ENCODE results near the gene SH2D3A. TPM values are rescaled to one million over a fixed set of nuclear protein-coding genes. Genes with fewer than 3 reads are reported as not detected.
"Not testable (repeated sequence)": the region's sequence is repeated elsewhere in the genome, so short reads cannot be mapped to it uniquely, and the experiment has no call there.

Gene SH2D3A
- total and polyA plus RNA-seq, 8 donors = 10.1 to 33.0 (median 14.2) TPM

DNA sequence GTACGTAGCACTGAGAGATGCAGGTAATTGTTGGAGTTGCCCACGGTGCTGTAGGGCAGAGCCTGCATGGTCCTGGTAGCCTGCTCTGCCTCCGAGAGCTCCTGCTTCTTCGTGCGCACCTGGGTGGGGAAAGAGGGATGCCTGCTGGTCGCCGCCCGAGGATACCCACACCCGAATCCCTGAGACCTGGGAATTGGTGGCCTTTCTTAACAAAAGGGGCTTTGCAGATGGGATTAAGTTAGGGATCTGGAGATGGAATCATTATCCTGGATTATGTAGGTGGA lies 56.2 kb downstream of the SH2D3A start:
- no peak overlapping the region for H3K4me3 ChIP-seq
- 59 to 76% methylated on average over 9 of the region's 9 CpGs for WGBS, 2 donors
- H3K27ac ChIP-seq = no peak overlapping the region
- no peaks in the 10 kb centered on the region for H3K4me1 ChIP-seq
- H3K27me3 ChIP-seq = no peaks in the 10 kb centered on the region
- no peaks in the 10 kb centered on the region for H3K9me3 ChIP-seq
- FAIRE-seq = no peak
- intact Hi-C loops (cut with DNase I) = no loop called here
- no peak for ATAC-seq
- TF ChIP-seq, protein P1, sequence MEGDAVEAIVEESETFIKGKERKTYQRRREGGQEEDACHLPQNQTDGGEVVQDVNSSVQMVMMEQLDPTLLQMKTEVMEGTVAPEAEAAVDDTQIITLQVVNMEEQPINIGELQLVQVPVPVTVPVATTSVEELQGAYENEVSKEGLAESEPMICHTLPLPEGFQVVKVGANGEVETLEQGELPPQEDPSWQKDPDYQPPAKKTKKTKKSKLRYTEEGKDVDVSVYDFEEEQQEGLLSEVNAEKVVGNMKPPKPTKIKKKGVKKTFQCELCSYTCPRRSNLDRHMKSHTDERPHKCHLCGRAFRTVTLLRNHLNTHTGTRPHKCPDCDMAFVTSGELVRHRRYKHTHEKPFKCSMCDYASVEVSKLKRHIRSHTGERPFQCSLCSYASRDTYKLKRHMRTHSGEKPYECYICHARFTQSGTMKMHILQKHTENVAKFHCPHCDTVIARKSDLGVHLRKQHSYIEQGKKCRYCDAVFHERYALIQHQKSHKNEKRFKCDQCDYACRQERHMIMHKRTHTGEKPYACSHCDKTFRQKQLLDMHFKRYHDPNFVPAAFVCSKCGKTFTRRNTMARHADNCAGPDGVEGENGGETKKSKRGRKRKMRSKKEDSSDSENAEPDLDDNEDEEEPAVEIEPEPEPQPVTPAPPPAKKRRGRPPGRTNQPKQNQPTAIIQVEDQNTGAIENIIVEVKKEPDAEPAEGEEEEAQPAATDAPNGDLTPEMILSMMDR (IDR thresholded peaks at IDR 0.05) = no peak
- DNase-seq = no peak
- peaks cover 0 to 3% (median 0%) of the 10 kb centered on the region in 3 donors for H3K36me3 ChIP-seq

- FAIRE-seq (no peak), ATAC-seq (peak in 1 of 4 donors; percentile 28), DNase-seq (no peak)
- no peak overlapping the region for H3K27ac ChIP-seq
- H3K4me1 ChIP-seq = no peaks in the 10 kb centered on the region
- no peaks in the 10 kb centered on the region for H3K27me3 ChIP-seq
- no peaks in the 10 kb centered on the region for H3K9me3 ChIP-seq
- 39 to 51% methylated on average over 30 of the region's 30 CpGs for WGBS, 2 donors
- H3K36me3 ChIP-seq = peaks cover 0 to 3% (median 0%) of the 10 kb centered on the region in 3 donors
- H3K4me3 ChIP-seq = no peak overlapping the region
- TF ChIP-seq, protein P1 (IDR thresholded peaks at IDR 0.05) = no peak
- intact Hi-C loops (cut with DNase I) = no loop called here
Observed at GRCh38 chr19:6710273-6711077, 56.8 kb downstream of the SH2D3A start.

DNA sequence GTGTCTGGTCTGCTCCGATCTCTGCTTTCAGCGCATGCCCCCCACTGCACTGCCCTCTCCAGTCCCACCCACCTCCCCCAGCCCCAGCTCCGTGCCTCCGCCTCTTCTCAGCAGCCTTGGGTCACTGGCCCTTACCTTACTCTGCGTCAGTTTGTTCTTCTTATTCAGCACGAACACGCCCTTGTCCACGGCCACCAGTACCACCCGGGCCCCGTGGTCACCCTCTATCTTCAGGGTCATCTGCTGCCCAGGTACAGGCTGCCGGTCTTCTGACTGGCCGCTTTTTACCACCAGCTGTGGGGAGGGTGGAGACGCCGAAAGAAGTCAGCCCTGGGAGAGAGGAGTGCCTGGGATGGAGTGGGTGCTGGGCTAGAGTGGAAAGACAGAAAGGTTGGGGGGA lies 57.7 kb downstream of the SH2D3A start:
- DNase-seq (no peak), FAIRE-seq (no peak), ATAC-seq (no peak)
- H3K27me3 ChIP-seq = no peaks in the 10 kb centered on the region
- intact Hi-C loops (cut with DNase I) = no loop called here
- H3K36me3 ChIP-seq = peaks cover 0 to 3% (median 0%) of the 10 kb centered on the region in 3 donors
- TF ChIP-seq, protein P1 (IDR thresholded peaks at IDR 0.05) = no peak
- 53 to 65% methylated on average over 14 of the region's 14 CpGs for WGBS, 2 donors
- no peaks in the 10 kb centered on the region for H3K9me3 ChIP-seq
- no peak overlapping the region for H3K27ac ChIP-seq
- H3K4me1 ChIP-seq = no peaks in the 10 kb centered on the region
- no peak overlapping the region for H3K4me3 ChIP-seq

DNA sequence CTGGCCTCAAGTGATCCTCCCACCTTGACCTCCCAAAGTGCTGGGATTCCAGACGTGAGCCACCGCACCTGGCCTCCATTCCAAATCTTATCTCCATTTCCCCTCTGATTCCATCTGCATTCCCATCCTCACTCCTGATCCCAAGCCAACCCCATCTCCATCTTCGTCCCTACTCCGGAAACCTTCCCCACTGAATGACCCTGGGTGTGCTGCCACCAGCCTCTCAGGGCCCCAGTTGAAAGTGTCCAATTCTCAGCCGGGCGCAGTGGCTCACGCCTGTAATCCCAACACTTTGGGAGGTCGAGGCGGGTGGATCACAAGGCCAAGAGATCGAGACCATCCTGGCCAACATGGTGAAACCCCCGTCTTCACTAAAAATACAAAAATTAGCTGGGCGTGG lies 58.3 kb downstream of the SH2D3A start:
- H3K36me3 ChIP-seq; H3K4me1 ChIP-seq; intact Hi-C loops (cut with DNase I); H3K27me3 ChIP-seq; FAIRE-seq; H3K9me3 ChIP-seq; DNase-seq; H3K27ac ChIP-seq; H3K4me3 ChIP-seq; ATAC-seq: not testable (repeated sequence)
- WGBS, 2 donors = 71 to 84% methylated on average over 12 of the region's 12 CpGs

- TF ChIP-seq, protein P1 (IDR thresholded peaks at IDR 0.05) = no peak
- no peaks in the 10 kb centered on the region for H3K27me3 ChIP-seq
- H3K27ac ChIP-seq = no peak overlapping the region
- H3K4me3 ChIP-seq = no peak overlapping the region
- intact Hi-C loops (cut with DNase I) = no loop called here
- ATAC-seq (no peak), FAIRE-seq (no peak), DNase-seq (no peak)
- WGBS, 2 donors = 71 to 90% methylated on average over 3 of the region's 3 CpGs
- H3K9me3 ChIP-seq = no peaks in the 10 kb centered on the region
- peaks cover 0 to 3% (median 0%) of the 10 kb centered on the region in 3 donors for H3K36me3 ChIP-seq
- no peaks in the 10 kb centered on the region for H3K4me1 ChIP-seq
Observed at GRCh38 chr19:6708346-6708745, 58.9 kb downstream of the SH2D3A start.

All from pancreas (tissue), 10 donors.